WTC11 (cell line): ENCODE results near the gene SNX11.
"Not testable (repeated sequence)": the region's sequence is repeated elsewhere in the genome, so short reads cannot be mapped to it uniquely, and the experiment has no call there.

Experiments
- GABPB1 ChIP-seq: sonication (generic); formaldehyde crosslinking; IDR thresholded peaks from 2 replicates; pipeline ENCODE4 v1.8.1; 2023; ENCODE audit warnings: mild to moderate bottlenecking, missing genetic modification reagents
- JUN ChIP-seq: sonication (generic); formaldehyde crosslinking; IDR thresholded peaks from 2 replicates; pipeline ENCODE4 v1.8.0; 2023; ENCODE audit warnings: mild to moderate bottlenecking, missing genetic modification reagents
- OVOL2 ChIP-seq: fragments of 250-450 bp; sonication (Bioruptor Pico); IDR thresholded peaks from 2 replicates; pipeline ENCODE4 v1.9.0; 2021; ENCODE audit warnings: mild to moderate bottlenecking, borderline replicate concordance
- SMAD3 ChIP-seq: sonication (generic); formaldehyde crosslinking; IDR thresholded peaks from 2 replicates; pipeline ENCODE4 v1.8.0; 2022; ENCODE audit warnings: missing genetic modification reagents, mild to moderate bottlenecking, borderline replicate concordance
- SP1 ChIP-seq: sonication (generic); formaldehyde crosslinking; conservative IDR thresholded peaks from 2 replicates; pipeline ENCODE4 v1.8.1; 2022; ENCODE audit warnings: missing genetic modification reagents
- TEAD1 ChIP-seq: sonication (generic); formaldehyde crosslinking; IDR thresholded peaks from 2 replicates; pipeline ENCODE4 v1.8.0; 2022; ENCODE audit warnings: mild to moderate bottlenecking, missing genetic modification reagents
- TF ChIP-seq, protein P1 (sequence below): fragments of 200-600 bp; IDR thresholded peaks from 2 replicates; pipeline ENCODE4 v1.8.0; 2022; ENCODE audit warnings: antibody characterized with exemption
- TF ChIP-seq, protein P2 (sequence below): sonication (generic); formaldehyde crosslinking; conservative IDR thresholded peaks from 2 replicates; pipeline ENCODE4 v1.8.1; 2022; ENCODE audit warnings: mild to moderate bottlenecking, missing genetic modification reagents
- TF ChIP-seq, protein P3 (sequence below): sonication (generic); formaldehyde crosslinking; IDR thresholded peaks from 2 replicates; pipeline ENCODE4 v1.8.1; 2023; ENCODE audit warnings: mild to moderate bottlenecking, missing genetic modification reagents, moderate library complexity
- TF ChIP-seq, protein P4 (sequence below): sonication (generic); formaldehyde crosslinking; IDR thresholded peaks from 2 replicates; pipeline ENCODE4 v1.8.0; 2023; ENCODE audit warnings: missing genetic modification reagents, mild to moderate bottlenecking, borderline replicate concordance

DNA sequence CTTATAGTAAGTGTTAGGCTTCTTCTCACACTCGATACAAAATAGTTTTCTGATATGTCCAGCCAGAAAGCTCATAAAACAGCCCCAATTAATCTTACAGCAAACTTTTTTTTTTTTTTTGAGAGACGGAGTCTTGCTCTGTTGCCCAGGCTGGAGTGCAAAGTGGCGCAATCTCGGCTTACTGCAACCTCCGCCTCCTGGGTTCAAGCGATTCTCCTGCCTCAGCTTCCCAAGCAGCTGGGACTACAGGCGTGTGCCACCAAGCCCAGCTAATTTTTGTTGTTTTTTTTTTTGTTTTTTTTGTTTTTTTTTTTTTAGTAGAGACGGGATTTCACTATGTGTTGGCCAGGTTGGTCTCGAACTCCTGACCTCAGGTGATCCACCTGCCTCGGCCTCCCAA, 30.4 kb upstream of the SNX11 start:
- TF ChIP-seq TEAD1 (CRISPR knock-in tag); SP1 (CRISPR knock-in tag); JUN (CRISPR knock-in tag); OVOL2 (CRISPR knock-in tag); SMAD3; GABPB1: not testable (repeated sequence)
- TF ChIP-seq, protein P1, sequence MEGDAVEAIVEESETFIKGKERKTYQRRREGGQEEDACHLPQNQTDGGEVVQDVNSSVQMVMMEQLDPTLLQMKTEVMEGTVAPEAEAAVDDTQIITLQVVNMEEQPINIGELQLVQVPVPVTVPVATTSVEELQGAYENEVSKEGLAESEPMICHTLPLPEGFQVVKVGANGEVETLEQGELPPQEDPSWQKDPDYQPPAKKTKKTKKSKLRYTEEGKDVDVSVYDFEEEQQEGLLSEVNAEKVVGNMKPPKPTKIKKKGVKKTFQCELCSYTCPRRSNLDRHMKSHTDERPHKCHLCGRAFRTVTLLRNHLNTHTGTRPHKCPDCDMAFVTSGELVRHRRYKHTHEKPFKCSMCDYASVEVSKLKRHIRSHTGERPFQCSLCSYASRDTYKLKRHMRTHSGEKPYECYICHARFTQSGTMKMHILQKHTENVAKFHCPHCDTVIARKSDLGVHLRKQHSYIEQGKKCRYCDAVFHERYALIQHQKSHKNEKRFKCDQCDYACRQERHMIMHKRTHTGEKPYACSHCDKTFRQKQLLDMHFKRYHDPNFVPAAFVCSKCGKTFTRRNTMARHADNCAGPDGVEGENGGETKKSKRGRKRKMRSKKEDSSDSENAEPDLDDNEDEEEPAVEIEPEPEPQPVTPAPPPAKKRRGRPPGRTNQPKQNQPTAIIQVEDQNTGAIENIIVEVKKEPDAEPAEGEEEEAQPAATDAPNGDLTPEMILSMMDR = not testable (repeated sequence)
- TF ChIP-seq, protein P2, sequence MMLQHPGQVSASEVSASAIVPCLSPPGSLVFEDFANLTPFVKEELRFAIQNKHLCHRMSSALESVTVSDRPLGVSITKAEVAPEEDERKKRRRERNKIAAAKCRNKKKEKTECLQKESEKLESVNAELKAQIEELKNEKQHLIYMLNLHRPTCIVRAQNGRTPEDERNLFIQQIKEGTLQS = not testable (repeated sequence)
- TF ChIP-seq, protein P3, sequence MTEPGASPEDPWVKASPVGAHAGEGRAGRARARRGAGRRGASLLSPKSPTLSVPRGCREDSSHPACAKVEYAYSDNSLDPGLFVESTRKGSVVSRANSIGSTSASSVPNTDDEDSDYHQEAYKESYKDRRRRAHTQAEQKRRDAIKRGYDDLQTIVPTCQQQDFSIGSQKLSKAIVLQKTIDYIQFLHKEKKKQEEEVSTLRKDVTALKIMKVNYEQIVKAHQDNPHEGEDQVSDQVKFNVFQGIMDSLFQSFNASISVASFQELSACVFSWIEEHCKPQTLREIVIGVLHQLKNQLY (CRISPR knock-in tag) = not testable (repeated sequence)
- TF ChIP-seq, protein P4, sequence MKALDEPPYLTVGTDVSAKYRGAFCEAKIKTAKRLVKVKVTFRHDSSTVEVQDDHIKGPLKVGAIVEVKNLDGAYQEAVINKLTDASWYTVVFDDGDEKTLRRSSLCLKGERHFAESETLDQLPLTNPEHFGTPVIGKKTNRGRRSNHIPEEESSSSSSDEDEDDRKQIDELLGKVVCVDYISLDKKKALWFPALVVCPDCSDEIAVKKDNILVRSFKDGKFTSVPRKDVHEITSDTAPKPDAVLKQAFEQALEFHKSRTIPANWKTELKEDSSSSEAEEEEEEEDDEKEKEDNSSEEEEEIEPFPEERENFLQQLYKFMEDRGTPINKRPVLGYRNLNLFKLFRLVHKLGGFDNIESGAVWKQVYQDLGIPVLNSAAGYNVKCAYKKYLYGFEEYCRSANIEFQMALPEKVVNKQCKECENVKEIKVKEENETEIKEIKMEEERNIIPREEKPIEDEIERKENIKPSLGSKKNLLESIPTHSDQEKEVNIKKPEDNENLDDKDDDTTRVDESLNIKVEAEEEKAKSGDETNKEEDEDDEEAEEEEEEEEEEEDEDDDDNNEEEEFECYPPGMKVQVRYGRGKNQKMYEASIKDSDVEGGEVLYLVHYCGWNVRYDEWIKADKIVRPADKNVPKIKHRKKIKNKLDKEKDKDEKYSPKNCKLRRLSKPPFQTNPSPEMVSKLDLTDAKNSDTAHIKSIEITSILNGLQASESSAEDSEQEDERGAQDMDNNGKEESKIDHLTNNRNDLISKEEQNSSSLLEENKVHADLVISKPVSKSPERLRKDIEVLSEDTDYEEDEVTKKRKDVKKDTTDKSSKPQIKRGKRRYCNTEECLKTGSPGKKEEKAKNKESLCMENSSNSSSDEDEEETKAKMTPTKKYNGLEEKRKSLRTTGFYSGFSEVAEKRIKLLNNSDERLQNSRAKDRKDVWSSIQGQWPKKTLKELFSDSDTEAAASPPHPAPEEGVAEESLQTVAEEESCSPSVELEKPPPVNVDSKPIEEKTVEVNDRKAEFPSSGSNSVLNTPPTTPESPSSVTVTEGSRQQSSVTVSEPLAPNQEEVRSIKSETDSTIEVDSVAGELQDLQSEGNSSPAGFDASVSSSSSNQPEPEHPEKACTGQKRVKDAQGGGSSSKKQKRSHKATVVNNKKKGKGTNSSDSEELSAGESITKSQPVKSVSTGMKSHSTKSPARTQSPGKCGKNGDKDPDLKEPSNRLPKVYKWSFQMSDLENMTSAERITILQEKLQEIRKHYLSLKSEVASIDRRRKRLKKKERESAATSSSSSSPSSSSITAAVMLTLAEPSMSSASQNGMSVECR = not testable (repeated sequence)
